A549 treated with dexamethasone at 1 μM for 4 hours (cell line): ENCODE measurements around the gene UPK3A. TPM values are rescaled to one million over a fixed set of nuclear protein-coding genes. Genes with fewer than 3 reads are reported as not detected.

Experiments used
- total RNA-seq: library from RNA; stranded (reverse); fragments of 200-300 nt; extraction: Qiagen RNA extraction; gene quantifications from 5 replicates; pipeline ENCODE4 v1.2.3, GENCODE V29; 2022

The UPK3A gene
- total RNA-seq, result not detected in 5 replicates

GRCh38 chr22:45284705-45285262, at the start of gene UPK3A:
Gene UPK3A (plus strand): TSS chr22:45284949. CDS start chr22:45285014, 65 bp downstream.

GRCh38 chr22:45240810-45241631, 43.7 kb upstream of the UPK3A start, which contains the start of gene KIAA0930:
Gene KIAA0930 (minus strand): TSS chr22:45240894. CDS start chr22:45240703, 191 bp downstream.

GRCh38 chr22:45309422-45310227, 24.9 kb downstream of the UPK3A start, which contains the start of gene FAM118A:
Gene FAM118A (plus strand): TSS chr22:45309934. CDS start chr22:45322380, 12,446 bp downstream.

Other genes starting within 250 kb of the UPK3A start
- 26.1 to 36.4 TPM (median 33.7 TPM) in 5 replicates for gene NUP50, start 121.0 kb upstream of the UPK3A start, total RNA-seq
- 57.9 to 78.1 TPM (median 77.3 TPM) in 5 replicates for gene KIAA0930, start 44.1 kb upstream of the UPK3A start, total RNA-seq
- gene FAM118A, start 25.0 kb downstream of the UPK3A start, total RNA-seq, result 10.0 to 12.7 TPM (median 11.8 TPM) in 5 replicates
- gene SMC1B, start 128.7 kb downstream of the UPK3A start, total RNA-seq, result 0.02 to 0.05 TPM (median 0.03 TPM) in 4 of 5 replicates, not detected in the other
- gene RIBC2, start 128.7 kb downstream of the UPK3A start, total RNA-seq, result 1.8 to 2.0 TPM (median 1.9 TPM) in 5 replicates
- 37.5 to 56.5 TPM (median 51.5 TPM) in 5 replicates for gene FBLN1, start 217.9 kb downstream of the UPK3A start, total RNA-seq